AG04450 (cell line): ENCODE results near the gene CKMT1B. TPM values are rescaled to one million over a fixed set of nuclear protein-coding genes. Genes with fewer than 3 reads are reported as not detected.
"Not testable (repeated sequence)": the region's sequence is repeated elsewhere in the genome, so short reads cannot be mapped to it uniquely, and the experiment has no call there.

ENCODE experiments used
- CTCF ChIA-PET: fragments of 300-600, 350-600 bp; formaldehyde crosslinking; extraction: SDS; loops from one replicate; lab custom pipeline; 2022; ENCODE audit warnings: antibody characterized with exemption, inconsistent platforms; lab: Charles Lee
- POLR2A ChIA-PET: fragments of 350-600 bp; formaldehyde crosslinking; extraction: SDS; loops from one replicate; lab custom pipeline; 2021; ENCODE audit warnings: antibody characterized with exemption, inconsistent platforms; lab: Yijun Ruan, JAX
- DNase-seq: peaks from one replicate; pipeline ENCODE4 v3.0.0-alpha.2; 2011; ENCODE audit warnings: low read depth, low spot score
- H3K27ac ChIP-seq: one replicate; pipeline ENCODE4 v1.5.1; 2012; ENCODE audit warnings: low read depth, low read length, control low read depth
- H3K27me3 ChIP-seq: one replicate; pipeline ENCODE4 v1.6.0; 2012; ENCODE audit warnings: low read length; ENCODE audit not compliant: control insufficient read depth, insufficient read depth
- H3K4me3 ChIP-seq: 2 replicates; pipeline ENCODE4 v1.5.1; 2011; ENCODE audit warnings: mild to moderate bottlenecking, low read depth, low read length, control low read depth
- H3K9me3 ChIP-seq: 2 replicates; pipeline ENCODE4 v1.5.1; 2012; ENCODE audit warnings: low read length; ENCODE audit not compliant: control insufficient read depth, insufficient read depth
- polyA plus RNA-seq: library from polyadenylated mRNA; depleted of rRNA; stranded (reverse); fragments of >200 nt; gene quantifications from 2 replicates; pipeline ENCODE4 v1.2.3, GENCODE V29; 2011
- TF ChIP-seq, protein P1 (sequence below): IDR thresholded peaks from 2 replicates; pipeline ENCODE4 v1.5.1; 2011; ENCODE audit warnings: low read depth, low read length, control low read depth, inconsistent platforms

The CKMT1B gene
- polyA plus RNA-seq, 1 experiment, result 0.11 TPM

DNA sequence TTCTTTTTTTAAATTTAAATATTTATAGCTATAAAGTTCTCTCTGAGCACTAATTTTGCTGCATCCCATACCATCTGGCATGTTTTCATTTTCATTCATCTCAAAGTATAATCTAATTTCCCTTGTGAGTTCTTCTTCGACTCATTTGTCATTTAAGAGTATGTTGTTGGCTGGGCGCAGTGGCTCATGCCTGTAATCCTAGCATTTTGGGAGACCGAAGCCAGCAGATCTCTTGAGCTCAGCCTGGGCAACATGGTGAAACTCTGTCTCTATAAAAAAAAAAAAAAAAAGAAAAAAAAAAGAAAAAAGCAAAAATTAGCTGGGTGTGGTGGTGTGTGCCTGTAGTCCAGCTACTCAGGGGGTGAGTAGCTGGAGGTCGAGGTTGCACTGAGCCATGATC, 41.6 kb upstream of the CKMT1B start:
- TF ChIP-seq, protein P1, sequence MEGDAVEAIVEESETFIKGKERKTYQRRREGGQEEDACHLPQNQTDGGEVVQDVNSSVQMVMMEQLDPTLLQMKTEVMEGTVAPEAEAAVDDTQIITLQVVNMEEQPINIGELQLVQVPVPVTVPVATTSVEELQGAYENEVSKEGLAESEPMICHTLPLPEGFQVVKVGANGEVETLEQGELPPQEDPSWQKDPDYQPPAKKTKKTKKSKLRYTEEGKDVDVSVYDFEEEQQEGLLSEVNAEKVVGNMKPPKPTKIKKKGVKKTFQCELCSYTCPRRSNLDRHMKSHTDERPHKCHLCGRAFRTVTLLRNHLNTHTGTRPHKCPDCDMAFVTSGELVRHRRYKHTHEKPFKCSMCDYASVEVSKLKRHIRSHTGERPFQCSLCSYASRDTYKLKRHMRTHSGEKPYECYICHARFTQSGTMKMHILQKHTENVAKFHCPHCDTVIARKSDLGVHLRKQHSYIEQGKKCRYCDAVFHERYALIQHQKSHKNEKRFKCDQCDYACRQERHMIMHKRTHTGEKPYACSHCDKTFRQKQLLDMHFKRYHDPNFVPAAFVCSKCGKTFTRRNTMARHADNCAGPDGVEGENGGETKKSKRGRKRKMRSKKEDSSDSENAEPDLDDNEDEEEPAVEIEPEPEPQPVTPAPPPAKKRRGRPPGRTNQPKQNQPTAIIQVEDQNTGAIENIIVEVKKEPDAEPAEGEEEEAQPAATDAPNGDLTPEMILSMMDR, result no peak
- ChIA-PET CTCF (no interaction called here), POLR2A (no interaction called here)
- Histone ChIP-seq H3K4me3 (no peak overlapping the region), H3K9me3 (no peaks in the 10 kb centered on the region), H3K27ac (no peak overlapping the region), H3K27me3 (no peaks in the 10 kb centered on the region)
- no peak for DNase-seq

DNA sequence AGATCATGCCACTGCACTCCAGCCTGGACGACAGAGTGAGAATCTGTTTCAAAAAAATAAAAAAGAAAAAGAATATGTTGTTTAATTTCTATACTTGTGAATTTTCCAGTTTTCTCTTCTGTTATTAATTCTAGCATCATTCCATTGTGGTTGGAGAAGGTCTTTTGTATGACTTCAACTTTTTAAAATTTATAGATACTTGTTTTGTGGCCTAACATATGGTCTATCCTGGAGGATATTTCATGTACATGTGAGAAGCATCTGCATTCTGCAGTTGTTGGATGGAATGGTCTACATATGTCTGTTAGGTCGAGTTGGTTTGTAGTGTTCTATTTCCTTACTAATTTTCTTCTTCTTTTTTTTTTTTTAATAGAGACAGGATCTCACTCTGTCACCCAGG, 40.8 kb upstream of the CKMT1B start:
- TF ChIP-seq, protein P1, result no peak
- Histone ChIP-seq H3K4me3 (no peak overlapping the region), H3K27me3 (no peaks in the 10 kb centered on the region), H3K27ac (no peak overlapping the region), H3K9me3 (no peaks in the 10 kb centered on the region)
- POLR2A ChIA-PET, result no interaction called here
- CTCF ChIA-PET, result no interaction called here
- DNase-seq, result no peak

DNA sequence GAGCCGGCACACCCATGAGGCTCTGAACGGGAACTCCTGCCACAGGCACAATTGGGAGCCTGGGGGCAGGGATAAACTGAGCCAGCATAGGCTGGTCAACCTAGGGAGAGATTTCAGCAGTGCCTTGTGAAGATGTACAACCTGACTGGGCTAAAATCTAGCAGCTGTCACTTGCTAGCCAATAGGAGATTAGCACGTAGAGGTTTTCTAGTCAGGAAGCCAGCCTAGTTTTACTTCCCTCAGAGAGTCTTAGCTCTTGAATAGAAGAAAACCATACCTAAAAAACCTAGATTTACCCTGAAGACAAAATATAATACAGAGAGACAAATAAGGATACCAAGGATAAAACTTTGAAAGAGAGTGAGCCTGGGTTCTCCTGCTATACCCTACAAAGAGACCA, 31.1 kb upstream of the CKMT1B start:
- DNase-seq, H3K27ac ChIP-seq, H3K27me3 ChIP-seq, H3K4me3 ChIP-seq, POLR2A ChIA-PET, CTCF ChIA-PET, H3K9me3 ChIP-seq: not testable (repeated sequence)

DNA sequence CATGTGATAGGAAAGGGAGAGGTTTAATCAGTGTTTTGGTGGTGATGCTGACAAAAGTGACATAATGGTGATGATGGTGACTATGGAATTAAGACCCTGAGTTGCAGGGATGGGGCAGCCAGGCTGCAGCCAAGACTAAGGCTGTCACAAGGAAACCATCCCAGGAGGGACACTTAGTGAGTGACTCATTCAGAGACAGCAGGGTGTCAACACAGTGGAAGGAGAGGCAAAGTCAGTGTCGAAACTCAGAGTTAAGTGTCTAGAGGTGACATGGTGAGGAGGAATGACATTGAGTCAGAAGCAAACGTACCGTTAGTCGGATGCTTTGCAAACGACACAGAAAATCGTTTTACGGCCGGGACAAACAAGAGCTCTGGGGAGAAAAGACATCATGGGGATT, 30.0 kb upstream of the CKMT1B start:
- H3K27me3 ChIP-seq, CTCF ChIA-PET, DNase-seq: not testable (repeated sequence)

DNA sequence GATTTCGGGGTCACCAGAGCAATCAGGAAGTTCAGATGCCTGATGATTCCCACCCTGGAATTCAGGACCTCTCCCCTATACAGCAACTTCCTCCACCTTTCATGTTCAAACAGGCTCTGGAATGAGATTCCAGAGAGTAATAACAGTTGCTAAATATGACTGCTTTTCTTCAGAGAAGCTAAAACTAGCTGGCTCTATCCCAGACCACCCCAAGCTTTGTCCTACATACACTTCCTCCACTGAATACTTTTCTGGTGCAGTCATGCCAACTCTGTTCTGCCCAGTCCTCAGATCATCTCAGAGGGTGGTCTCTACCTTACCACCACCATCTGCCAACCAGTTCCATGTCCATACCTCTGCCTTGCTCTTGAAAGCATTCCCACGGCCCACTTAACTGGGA, 27.2 kb upstream of the CKMT1B start:
- POLR2A ChIA-PET, H3K27ac ChIP-seq, DNase-seq, H3K9me3 ChIP-seq, H3K27me3 ChIP-seq, CTCF ChIA-PET, H3K4me3 ChIP-seq: not testable (repeated sequence)

More for the DNA sequence above, 30.0 kb upstream of the CKMT1B start:
- H3K27ac ChIP-seq, H3K9me3 ChIP-seq, H3K4me3 ChIP-seq, POLR2A ChIA-PET: not testable (repeated sequence)

DNA sequence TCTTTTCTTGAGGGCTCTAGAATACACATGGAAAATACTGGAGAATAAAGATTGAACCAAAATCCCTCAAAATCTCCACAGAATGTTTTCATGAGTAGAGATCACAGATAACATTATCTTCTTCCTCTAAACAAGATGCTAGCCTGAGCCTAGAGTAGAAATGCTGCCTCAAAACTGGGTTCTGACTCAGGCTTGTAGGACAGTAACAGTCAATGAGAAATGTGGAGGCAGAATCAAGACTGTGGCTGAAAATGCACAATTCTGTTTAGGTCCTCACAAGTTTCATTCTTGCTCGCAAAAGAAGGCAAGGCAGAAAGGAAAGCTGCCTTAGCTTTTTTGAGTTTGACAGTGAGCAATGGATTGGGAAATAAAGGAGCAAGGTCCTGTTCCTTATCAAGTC, 19.2 kb upstream of the CKMT1B start:
- H3K27ac ChIP-seq, CTCF ChIA-PET, POLR2A ChIA-PET, H3K4me3 ChIP-seq, H3K9me3 ChIP-seq, H3K27me3 ChIP-seq, DNase-seq: not testable (repeated sequence)

DNA sequence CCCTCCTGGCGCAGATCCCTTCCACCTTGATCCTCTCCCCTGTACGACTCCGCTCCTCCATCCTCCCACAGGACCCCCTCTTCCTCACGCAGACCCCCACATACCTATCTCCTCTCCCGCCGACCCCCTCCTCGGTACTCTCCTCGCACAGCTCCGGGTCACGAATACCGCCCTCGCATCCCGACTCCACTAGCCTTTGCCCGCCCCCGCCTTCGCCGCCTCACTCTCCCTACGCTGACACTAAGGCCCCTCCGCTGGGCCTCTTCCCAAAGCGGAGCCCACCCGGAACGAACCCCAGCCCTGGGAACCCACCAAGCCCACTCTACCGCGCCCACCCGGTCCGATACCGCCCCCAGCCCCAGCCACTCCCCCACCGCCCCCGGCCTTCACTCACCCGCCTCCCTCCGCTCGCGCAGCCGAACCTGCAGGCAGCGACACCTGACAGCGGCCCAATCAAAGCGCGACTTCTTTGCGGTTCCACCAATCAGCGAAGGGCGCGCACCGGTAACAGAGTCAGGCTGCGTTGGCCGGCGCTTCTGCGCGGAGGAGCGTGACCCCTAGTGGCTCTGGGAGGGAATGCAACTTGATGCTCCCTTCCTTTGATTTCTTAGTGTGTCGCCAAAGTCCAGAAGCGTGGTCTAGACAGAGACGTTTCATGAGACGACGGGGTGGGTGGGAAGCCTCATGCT, 3.9 kb upstream of the CKMT1B start, which contains the start of gene PPIP5K1:
PPIP5K1 (minus strand) TSS at position 431 of the 689 bp plus-strand sequence. CDS start 5,704 bp downstream, outside the sequence.
- H3K27ac ChIP-seq, CTCF ChIA-PET: not testable (repeated sequence)

DNA sequence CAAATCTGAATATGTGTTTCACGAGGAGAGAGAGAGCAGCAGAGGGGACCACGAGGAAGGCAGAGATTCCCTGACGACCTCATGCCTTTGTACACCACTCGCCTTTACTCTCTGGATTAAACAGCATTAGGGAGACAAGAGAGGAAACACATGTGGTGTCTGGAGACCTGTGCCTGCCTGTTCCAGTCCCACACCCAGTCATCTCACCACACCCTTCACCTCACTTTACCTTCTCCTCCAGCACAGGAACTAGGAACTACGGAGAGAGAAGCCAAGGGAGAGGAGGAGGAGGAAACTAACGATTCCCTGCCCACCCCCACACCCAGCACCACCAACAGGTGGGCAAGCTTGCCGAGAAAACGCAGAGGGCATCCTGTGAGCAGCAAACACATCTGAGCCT, 986 bp upstream of the CKMT1B start:
- H3K9me3 ChIP-seq, DNase-seq, CTCF ChIA-PET, H3K27me3 ChIP-seq, H3K27ac ChIP-seq, H3K4me3 ChIP-seq, POLR2A ChIA-PET: not testable (repeated sequence)

More for the DNA sequence above, 3.9 kb upstream of the CKMT1B start, which contains the start of gene PPIP5K1:
- POLR2A ChIA-PET, H3K27me3 ChIP-seq, H3K4me3 ChIP-seq, DNase-seq, H3K9me3 ChIP-seq: not testable (repeated sequence)

DNA sequence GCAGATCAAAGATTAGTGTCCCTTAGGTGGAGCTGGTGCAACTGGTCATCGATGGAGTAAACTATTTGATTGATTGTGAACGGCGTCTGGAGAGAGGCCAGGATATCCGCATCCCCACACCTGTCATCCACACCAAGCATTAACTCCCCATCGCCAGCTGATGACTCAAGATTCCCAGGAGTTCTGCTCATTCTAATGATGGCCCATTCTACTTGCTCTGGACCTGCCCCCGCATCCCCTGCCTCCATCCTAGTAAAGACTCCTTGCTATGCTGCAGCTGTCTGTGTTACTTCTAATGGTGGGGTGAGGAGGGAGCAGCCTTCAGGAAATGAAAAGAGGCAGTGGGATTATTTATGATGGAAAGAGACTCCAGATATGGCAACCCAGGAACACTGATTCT, 5.3 kb downstream of the CKMT1B start:
- H3K4me3 ChIP-seq, CTCF ChIA-PET, H3K27me3 ChIP-seq, DNase-seq, POLR2A ChIA-PET, H3K9me3 ChIP-seq, H3K27ac ChIP-seq: not testable (repeated sequence)

DNA sequence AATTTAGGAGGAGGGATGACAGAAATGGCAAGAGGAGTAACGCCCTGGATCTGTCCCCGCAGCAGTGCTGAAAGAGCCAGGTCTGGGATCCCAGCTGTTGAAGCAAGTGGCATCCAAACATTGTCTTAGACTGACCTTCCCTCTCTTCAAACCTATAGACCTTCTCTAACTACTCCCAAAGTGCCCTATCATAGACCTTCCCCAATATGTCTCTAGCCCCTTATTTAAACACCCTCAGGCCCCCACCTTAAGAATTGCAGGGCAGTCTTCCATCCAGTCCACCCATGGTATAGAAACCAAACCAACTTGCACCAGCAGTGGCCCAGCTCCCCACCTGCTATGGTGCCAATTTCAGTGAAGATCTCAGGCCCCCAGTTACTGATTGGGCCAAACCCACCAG, 6.4 kb downstream of the CKMT1B start:
- DNase-seq, H3K4me3 ChIP-seq, H3K27ac ChIP-seq, H3K27me3 ChIP-seq, POLR2A ChIA-PET, CTCF ChIA-PET, H3K9me3 ChIP-seq: not testable (repeated sequence)
